GM19467 (cell line): ENCODE measurements around the gene BMPR1B.

ENCODE experiments used
- ATAC-seq: cut with Tn5 transposase; IDR thresholded peaks from one replicate; pipeline ENCODE4 v1.9.1; 2021; ENCODE audit warnings: mild to moderate bottlenecking, moderate library complexity; ENCODE audit not compliant: unreplicated experiment

BMPR1B gene

DNA sequence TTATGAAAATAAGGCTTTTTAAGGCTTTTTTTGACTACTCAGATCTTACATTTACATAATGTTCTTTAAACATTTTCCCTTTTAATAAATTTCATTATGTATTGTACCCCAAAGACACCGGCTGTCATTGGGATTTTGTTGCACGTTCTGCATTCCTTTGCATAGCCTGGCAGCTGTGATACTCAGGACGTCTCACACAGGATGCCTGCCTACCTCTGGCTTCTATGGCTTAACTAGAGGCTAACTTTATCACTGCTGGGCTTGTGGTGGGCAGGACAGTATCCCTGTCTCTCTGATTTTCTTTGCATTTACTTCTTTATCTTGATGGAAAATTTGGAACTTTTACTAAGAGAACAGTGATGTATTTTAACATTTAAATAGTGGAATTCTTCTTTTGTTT is 147.8 kb downstream of the BMPR1B start:
- no peak for ATAC-seq

DNA sequence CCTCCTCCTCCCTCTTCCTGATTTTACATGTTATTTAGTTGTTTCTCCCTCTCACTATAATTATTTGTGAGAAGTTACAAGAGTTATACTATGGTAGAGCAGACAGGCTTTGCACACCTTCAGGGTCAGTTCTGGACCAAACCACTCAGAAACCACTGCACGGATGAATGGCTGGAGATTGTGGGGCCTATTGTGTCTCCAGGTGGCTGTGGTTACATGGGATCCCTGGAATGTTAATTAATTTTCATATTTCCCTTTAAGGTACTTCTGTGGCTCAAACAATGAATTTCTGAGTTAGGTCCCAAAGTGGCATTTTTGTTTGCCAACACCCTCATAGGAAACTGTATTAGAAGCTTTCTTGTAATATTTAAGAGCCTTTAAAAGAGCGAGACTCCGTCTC is 151.9 kb downstream of the BMPR1B start:
- no peak for ATAC-seq

DNA sequence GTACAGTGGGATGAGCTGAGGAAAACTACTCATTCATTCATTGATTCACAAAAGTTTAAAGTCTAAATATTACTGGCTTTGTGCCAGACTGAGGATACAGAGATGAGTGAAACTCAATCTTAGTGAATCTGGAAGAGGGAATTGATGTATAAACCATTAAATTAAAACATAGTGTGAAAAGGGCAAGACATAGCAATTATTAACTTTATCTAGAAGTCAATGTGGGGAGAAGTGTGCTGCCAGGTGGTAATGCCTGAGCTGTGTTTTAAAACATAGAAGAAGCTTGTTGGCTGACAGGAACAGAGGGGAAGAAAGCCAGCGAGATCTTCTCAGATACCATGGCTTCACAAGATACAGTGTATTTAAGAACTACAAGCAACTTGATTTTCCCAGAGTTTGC is 153.4 kb downstream of the BMPR1B start:
- ATAC-seq: peak; percentile 51

DNA sequence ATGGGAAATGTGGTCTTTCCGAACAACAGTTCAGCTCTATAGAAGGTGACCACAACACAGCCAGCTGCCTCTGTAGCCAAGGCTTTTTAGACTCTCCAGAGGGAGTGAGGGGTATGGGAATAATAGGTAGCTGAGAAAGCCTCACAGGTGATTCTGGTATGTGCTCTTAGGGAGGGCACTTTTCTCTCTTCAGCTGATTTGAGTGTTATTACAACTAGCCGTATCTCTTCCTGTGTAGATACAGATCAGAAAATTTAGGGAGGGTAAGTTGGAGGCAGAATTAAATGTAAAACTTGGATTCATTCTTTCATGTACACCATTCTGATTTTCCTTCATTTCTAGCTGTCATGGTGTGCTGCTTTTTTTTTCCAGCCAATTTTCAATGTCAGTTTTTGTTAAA is 154.9 kb downstream of the BMPR1B start:
- no peak for ATAC-seq

DNA sequence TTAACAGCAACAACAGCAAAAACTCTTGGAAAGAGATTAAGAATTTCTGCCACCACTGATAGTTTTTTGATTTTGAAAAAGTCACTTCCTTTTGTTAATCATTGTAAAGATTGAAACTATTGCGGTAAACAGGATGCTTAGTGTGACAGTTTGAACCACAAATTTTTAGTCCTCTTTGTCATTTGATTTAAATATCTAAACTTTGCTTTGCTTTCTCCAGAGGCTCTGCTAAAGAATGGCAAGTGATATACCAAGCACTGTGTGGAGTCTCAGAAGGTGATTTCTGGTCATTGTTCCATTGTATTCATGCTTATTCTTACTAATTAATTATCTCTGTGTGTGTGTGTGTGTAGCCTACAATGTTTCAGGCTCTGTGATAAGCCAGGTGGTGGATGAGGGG is 155.6 kb downstream of the BMPR1B start:
- peak; percentile 80 for ATAC-seq

DNA sequence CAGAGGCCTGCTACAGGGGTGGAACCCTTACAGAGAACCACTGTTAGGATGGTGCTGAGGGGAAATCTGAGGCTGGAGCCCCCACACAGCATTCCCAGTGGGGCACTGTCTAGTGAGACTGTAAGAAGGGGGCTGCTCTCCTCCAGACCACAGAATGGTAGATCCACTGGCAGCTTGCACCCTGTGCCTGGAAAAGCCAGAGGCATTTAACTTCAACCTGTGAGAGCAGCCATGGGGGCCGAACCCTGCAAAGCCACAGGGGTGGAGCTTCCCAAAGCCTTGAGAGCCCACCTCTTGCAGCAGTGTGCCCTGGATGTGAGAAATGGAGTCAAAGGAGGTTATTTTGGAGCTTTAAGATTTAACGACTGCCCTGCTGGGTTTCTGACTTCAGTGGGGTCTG is 159.4 kb downstream of the BMPR1B start:
- no peak for ATAC-seq

DNA sequence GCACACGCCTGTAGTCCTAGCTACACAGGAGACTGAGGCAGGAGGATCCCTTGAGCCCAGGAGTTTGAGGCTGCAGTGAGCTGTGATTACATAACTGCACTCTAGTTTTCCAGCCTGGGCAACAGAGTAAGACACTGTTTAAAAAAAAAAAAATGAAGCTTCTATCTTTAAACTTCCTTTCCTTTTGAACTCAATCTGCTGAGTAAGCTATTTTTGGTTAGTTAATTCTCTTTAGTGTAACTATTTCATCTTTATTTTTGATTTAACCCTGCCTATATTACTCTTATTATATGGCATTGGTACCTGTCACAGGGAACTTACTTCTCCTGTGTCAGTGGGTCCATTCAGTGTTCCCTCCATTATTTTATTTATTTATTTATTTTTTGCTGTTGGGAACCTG is 160.8 kb downstream of the BMPR1B start:
- no peak for ATAC-seq

DNA sequence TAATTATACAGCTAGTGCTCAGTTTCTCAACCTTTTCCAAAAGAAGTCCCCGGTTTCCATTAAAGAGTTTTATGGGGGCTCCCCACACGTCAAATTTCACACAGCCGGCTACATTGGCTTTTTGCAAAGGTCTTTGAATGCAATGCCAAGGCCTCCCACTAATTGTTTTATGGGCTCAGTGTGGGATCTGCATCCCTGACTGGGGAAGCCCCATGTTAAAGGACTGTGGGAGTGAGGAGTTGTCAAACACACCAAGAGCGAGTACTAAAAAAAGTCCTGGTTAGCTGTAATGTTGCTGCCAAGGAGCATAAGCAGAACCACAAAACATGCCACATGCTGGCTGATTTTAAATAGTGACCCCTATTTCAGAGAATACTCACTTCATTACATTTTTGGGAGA is 162.6 kb downstream of the BMPR1B start:
- ATAC-seq: no peak

DNA sequence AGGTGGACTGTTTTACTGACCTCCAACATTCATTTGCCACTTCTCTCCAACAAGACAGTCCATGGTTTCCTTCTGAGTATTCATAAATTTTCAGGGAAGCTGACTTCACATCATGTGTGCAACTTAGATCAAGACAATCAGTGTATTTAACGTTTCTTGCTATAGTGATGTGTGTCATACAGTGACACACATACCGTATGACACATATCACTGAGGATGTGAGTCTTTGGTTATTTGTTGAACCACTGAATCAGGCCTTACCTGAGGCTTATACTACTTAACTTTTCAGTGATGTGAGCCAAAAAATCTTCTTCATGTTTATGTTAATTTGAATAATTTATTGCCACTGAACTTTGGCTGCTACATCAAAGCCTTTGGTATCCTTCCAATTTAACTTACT is 166.8 kb downstream of the BMPR1B start:
- no peak for ATAC-seq

DNA sequence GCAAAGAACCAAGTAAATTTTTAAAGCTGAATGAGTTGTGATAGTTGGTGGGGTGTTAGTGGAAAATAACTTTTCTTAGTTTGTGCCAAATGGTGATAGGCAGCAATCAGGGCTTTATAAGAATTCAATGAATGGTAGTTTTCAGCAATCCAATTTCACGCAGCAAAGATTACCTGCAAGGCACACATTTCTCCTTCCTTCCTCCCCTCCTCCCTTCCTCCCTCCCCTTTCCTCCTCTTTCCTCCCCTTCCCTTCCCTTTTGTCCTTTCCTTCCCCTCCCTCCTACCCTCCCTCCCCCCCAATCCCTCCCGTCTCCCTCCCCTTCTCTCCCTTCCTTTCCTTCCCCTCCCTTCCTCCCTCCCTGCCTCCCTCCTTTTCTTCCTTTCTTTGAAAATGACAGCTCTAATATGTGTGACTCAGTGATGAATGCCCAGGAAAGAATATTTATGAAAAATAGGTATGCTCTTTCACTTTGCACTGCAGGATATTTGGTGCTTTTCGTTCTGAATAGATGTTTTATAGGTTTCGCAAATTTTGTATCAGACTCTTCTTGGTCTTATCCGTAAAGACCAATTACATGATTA is 168.1 kb downstream of the BMPR1B start:
- ATAC-seq: no peak

DNA sequence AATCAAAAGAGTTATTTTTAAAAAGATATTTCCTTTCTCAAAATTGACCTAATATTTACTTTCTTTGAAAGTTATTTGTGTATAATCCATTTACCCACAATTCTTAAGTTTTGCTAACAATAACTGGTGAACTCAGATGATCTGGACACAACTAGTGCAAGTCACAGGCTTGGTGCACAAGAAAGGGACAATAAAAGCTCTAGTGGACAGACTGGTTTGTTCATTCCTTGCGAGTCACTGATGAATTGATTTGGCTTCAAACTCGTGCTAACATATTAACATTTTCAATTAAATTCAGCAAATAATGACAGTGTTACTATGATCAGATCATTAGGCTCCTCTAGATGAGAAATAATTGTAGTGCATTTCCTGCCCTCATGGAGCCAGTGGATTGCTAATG is 169.2 kb downstream of the BMPR1B start:
- no peak for ATAC-seq

DNA sequence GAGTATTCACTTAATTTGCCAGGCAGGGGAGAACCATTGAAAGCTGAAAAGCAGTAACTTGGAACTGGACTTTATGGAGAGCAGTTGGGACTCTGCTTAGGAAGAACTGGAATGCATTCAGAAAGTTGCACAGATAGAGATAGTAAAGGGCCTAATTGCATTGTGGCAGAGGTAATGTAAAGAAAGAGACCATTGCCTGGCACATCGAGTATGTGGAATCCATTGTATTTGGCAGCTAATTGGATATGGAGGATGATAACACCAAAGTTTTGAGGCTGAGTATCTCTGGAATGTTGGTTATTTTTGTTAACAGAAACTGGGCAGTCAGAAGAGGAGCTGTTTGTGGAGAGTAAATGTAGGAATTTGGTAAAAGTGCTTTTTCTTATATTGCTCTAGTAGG is 169.9 kb downstream of the BMPR1B start:
- ATAC-seq: no peak

DNA sequence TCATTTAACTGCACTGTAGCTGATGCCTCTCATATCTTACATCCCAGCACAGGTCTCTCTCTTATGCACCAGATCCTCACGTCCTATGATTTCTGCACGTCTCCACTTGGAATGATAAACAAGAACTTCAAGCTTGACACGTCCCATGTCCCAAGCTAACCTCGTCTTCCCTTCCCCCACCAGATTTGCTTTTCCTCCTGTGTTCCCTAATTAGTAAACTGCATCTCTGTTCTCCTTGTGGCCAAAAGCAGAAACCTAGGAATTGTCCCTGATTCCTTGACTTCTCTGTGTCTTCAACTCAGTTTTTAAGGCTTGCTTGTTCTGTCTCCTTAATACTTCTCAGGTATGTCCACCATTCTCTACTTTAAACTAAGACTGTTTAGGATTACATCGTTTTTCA is 171.9 kb downstream of the BMPR1B start:
- no peak for ATAC-seq

DNA sequence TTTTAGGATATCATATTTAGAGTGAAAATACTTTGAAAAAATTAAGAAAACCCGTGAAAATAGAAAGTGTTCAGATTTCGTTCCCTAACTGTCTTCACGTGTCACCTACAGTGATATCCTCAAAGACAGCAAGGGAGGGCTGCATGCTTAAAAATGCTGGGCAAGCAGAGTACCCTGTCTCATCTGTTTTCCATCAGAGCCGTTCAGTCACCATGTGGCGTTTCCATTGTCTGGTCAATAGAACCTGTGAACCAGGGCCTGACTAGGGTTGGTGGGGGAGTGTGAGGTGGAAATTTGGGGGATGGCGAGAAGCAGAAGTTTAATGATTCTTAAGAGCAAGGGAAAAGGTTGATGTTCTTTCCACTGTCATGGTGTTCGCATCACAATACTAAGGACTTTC is 173.9 kb downstream of the BMPR1B start:
- ATAC-seq: no peak

DNA sequence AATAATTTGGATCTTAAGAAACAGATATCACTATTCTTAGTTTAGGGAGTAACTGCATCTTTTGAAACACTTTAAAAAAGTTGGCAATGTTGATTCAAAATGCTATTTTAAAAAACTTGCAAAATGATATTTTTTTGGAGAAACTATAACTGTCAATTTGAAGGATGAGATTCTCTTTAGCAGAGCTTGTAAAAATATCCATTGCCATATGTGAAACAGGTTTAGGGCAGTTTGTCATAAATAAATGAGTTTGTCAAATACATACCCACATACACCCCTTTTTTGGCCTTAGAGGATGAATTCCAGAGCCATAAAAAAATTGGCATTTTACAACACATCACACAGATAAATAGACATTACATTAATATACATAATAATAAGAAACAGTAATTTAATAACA is 174.6 kb downstream of the BMPR1B start:
- no peak for ATAC-seq

DNA sequence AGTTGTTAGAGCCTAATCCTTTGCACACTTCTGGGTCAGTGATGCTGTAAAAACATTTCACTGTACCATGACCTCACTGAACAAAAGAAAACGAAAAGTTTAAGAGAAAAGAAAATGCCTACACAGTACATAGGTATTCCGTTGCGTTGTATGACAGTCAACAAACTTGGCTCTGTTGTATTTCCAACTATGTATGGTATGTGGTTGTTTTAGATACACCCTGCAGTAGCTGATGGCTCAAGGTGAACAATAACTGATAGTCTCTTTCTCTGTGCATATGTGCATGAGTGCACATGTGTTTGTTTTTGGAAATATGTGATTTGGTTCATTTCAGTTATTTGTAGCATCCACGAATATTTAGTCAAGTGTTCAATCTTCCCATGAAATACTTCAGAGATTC is 176.0 kb downstream of the BMPR1B start:
- no peak for ATAC-seq

DNA sequence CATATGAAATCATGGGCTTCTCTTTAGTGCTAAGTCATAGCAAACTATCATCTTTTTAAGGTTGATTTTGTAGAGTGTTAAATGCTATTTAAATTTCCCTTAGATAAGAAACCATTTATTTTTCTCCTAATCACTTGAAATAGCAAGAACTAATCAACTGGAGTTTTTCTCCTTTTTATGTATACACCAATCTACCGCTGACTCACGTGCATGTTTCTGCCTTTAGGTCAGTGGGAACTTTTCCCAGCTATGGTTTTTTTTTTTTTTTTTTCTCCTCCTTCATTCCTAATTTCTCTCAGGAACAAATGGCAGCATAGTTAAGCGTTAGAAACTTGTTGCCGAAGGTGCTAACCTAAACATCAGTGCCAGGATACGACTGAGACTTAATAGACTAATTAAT is 176.4 kb downstream of the BMPR1B start:
- no peak for ATAC-seq

DNA sequence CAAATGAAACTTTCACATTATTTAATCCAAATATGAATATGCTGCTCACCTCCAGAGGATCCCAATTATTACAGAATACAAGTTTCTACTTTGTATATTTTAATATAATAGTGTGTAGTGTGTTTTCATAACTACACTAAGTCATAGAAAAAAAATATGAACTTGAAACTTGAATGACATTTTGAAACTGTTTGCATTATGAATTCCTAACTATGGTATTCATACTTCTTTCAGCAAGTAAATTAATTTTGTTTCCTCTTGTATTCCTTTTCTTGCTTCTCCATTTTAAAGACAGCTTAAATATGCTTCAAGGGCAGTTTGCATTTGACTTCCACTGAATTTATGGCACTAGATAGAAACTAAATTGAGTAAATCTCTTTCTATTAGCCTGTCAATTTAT is 177.1 kb downstream of the BMPR1B start:
- no peak for ATAC-seq

DNA sequence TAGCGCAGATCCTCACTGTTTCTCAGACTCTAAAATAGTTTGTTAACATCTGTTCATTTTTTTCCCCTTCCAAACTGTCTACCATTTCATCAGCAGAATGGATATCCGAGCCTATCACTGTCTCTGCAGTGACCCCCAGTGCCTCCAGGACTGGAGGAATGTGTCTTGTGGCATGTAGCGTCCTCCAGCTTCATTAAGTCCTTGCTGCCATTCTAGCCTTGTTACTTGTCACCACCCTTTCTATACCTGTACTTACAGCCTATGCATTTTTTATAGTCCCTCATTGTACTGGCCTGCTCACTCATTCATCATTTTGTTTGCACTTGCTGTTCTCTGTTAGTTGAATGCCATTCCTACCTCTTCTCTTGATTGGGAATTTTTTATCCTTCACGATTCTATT is 179.1 kb downstream of the BMPR1B start:
- ATAC-seq: no peak

DNA sequence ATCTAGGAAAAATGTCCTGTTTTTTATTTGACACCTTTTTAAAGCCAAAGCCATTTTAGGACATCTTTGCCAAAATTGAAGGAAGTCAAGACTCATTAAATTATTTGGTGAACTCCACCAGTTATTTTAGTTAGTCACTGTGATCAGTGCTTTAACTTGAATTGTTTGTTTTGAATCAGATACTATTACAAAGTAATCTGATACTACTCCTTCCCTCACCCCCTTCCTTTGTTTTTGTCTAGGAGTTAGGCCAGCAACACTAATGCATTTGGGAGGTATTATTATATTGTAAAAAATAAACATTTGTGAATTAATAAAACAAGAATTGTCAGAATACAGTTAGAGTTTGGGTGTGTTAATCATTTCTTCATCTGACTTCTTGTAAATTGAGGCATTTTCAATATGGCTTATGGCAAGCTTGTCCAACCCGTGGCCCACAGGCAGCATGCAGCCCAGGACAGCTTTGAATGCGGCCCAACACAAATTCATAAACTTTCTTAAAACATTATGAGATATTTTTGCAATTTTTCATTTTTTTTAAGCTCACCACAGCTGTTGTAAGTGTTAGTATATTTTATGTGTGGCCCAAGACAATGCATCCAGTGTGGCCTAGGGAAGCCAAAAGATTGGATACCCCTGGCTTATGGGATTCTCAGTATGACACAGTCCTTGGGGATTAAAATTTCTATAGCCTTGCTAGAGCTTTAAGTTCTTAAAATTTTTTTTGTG is 182.2 kb downstream of the BMPR1B start:
- no peak for ATAC-seq

DNA sequence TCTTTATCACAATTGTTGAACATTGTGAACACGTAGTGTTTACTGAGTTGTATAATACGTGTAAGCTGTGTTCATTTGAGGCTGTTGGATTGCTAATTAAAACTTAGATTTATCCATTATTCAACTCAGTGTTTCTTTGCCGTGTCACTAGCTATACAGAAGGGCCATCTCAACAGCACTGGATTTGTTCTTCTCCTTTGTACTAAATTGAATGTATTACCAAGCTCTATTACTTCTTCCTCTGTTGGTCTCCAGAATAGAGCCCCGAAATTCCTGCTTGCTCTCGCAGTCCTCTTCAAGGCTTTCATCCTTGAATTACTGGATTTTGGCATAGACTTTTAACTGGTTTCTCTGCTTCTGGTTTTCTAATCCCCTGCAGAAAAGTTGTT is 182.8 kb downstream of the BMPR1B start:
- ATAC-seq: no peak

DNA sequence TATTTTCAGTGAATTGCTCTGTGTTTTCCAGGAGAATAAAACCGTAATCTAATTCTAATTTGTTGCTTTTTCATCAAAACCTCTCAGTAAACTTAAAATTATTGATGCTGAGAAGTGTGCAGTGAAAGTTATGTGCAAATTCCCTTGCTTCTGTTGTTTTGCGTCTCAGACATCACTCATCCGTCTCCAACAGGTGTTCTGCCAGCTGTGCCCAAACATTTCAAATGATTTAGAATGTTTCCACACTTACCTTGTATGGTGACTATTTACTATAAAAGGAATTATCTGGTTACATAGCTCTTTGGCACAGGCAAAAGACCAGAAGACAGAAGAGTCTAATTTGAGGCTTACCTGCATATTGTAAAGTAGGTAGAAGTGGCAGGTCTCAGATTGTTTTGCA is 184.0 kb downstream of the BMPR1B start:
- no peak for ATAC-seq

DNA sequence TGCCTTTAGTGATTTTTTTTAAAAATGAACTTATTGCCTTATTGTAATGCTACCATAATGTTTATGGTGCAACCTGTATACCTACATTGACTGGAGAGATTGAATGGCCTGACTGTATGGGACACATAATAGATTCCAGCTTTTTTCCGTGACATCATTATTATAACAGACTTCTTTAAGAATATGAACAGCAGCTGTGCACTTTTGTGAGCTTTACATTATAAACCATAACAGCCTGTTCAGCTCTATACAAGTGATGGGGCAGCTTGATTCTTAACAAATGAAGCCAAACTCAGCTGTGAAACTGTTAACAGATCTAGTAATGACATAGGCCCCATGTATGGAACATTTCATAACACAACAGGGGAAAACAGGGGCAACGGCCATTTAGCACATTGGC is 187.0 kb downstream of the BMPR1B start:
- no peak for ATAC-seq
